IMR-90 (cell line): ENCODE data around the gene AP4B1. TPM values are rescaled to one million over a fixed set of nuclear protein-coding genes. Genes with fewer than 3 reads are reported as not detected.

Experiments used
- ATAC-seq: fragments of 200-7000 bp; cut with Tn5 transposase; 2 replicates; pipeline ENCODE4 v1.9.1; 2020; ENCODE audit warnings: low read depth, mild to moderate bottlenecking, moderate library complexity
- BruUV-seq: library from RNA; stranded (reverse); fragments of 400-500 nt; replicated peaks from 2 replicates; lab custom pipeline; 2021; lab: Mats Ljungman, UMichigan
- CTCF ChIA-PET: fragments of 300-600 bp; formaldehyde crosslinking; extraction: SDS; loops from one replicate; lab custom pipeline; 2021; ENCODE audit warnings: antibody characterized with exemption; lab: Yijun Ruan, JAX
- POLR2A ChIA-PET: fragments of 300-600 bp; sonication (Branson Sonifier 250); formaldehyde crosslinking; loops from one replicate; lab custom pipeline; 2022; ENCODE audit warnings: antibody characterized with exemption; ENCODE audit not compliant: unreplicated experiment; lab: Charles Lee
- DNase-seq: peaks from one replicate; pipeline ENCODE4 v3.0.0; 2013
- H2AFZ ChIP-seq: replicated peaks from 2 replicates; pipeline ENCODE3; 2013; ENCODE audit warnings: low read length, mild to moderate bottlenecking; ENCODE audit not compliant: poor library complexity
- H2AK5ac ChIP-seq: 2 replicates; pipeline ENCODE4 v1.6.1; 2013; ENCODE audit warnings: low read depth, low read length, inconsistent platforms
- H2AK9ac ChIP-seq: replicated peaks from 2 replicates; pipeline ENCODE3; 2013; ENCODE audit warnings: mild to moderate bottlenecking, low read depth, low read length, moderate library complexity; ENCODE audit not compliant: poor library complexity
- H2BK120ac ChIP-seq: 2 replicates; pipeline ENCODE4 v1.6.1; 2013; ENCODE audit warnings: low read depth, low read length, inconsistent platforms
- H2BK15ac ChIP-seq: 3 replicates; pipeline ENCODE4 v1.6.1; 2013; ENCODE audit warnings: low read depth, low read length, inconsistent platforms
- H2BK20ac ChIP-seq: 2 replicates; pipeline ENCODE4 v1.6.1; 2013; ENCODE audit warnings: low read depth, mild to moderate bottlenecking, inconsistent platforms, low read length, moderate library complexity
- H2BK5ac ChIP-seq: 2 replicates; pipeline ENCODE4 v1.6.1; 2013; ENCODE audit warnings: mild to moderate bottlenecking, low read depth, low read length, inconsistent platforms; ENCODE audit not compliant: poor library complexity, severe bottlenecking
- H3K14ac ChIP-seq: replicated peaks from 2 replicates; pipeline ENCODE4 v1.6.1; 2013; ENCODE audit warnings: low read depth, low read length, inconsistent platforms
- H3K18ac ChIP-seq: 2 replicates; pipeline ENCODE4 v1.6.1; 2013; ENCODE audit warnings: low read depth, low read length, control low read depth
- H3K23ac ChIP-seq: 2 replicates; pipeline ENCODE4 v1.6.1; 2013; ENCODE audit warnings: low read depth, low read length, inconsistent platforms
- H3K27ac ChIP-seq: 2 replicates; pipeline ENCODE4 v1.5.1; 2013; ENCODE audit warnings: mild to moderate bottlenecking, control low read depth, low read length; ENCODE audit not compliant: insufficient read depth
- H3K27me3 ChIP-seq: 2 replicates; pipeline ENCODE4 v1.6.1; 2013; ENCODE audit warnings: low read length; ENCODE audit not compliant: control insufficient read depth, insufficient read depth
- H3K36me3 ChIP-seq: 2 replicates; pipeline ENCODE4 v1.6.1; 2013; ENCODE audit warnings: low read length, mixed read lengths; ENCODE audit not compliant: control insufficient read depth, insufficient read depth
- H3K4ac ChIP-seq: 2 replicates; pipeline ENCODE4 v1.6.1; 2013; ENCODE audit warnings: low read depth, low read length, inconsistent platforms
- H3K4me1 ChIP-seq: 2 replicates; pipeline ENCODE4 v1.6.1; 2013; ENCODE audit warnings: low read length, mixed read lengths; ENCODE audit not compliant: control insufficient read depth, insufficient read depth
- H3K4me2 ChIP-seq: 2 replicates; pipeline ENCODE4 v1.6.1; 2013; ENCODE audit warnings: low read depth, mild to moderate bottlenecking, control low read depth, low read length, moderate library complexity
- H3K4me3 ChIP-seq: 2 replicates; pipeline ENCODE4 v1.5.1; 2013; ENCODE audit warnings: low read depth, mild to moderate bottlenecking, control low read depth, low read length, moderate library complexity; ENCODE audit not compliant: insufficient read depth
- H3K56ac ChIP-seq: 2 replicates; pipeline ENCODE4 v1.6.1; 2013; ENCODE audit warnings: low read length, inconsistent platforms; ENCODE audit not compliant: insufficient read depth; ENCODE audit errors: extremely low read depth
- H3K79me1 ChIP-seq, 2 experiments: 2 replicates each; pipeline ENCODE4 v1.6.1; 2013; ENCODE audit warnings: low read length in 2 of 2, inconsistent platforms in 1 of 2, low read depth in 1 of 2
- H3K9ac ChIP-seq: 2 replicates; pipeline ENCODE4 v1.6.1; 2013; ENCODE audit warnings: low read depth, low read length, control low read depth
- H3K9me1 ChIP-seq: 2 replicates; pipeline ENCODE4 v1.6.1; 2013; ENCODE audit warnings: low read length, inconsistent platforms; ENCODE audit not compliant: insufficient read depth
- H3K9me3 ChIP-seq: 2 replicates; pipeline ENCODE4 v1.6.1; 2013; ENCODE audit warnings: low read length; ENCODE audit not compliant: control insufficient read depth, insufficient read depth
- H4K20me1 ChIP-seq: 2 replicates; pipeline ENCODE4 v1.6.1; 2013; ENCODE audit warnings: low read length, inconsistent platforms; ENCODE audit not compliant: insufficient read depth
- H4K5ac ChIP-seq: 2 replicates; pipeline ENCODE4 v1.6.1; 2013; ENCODE audit warnings: mild to moderate bottlenecking, low read depth, low read length, control low read depth
- H4K8ac ChIP-seq, 2 experiments: 2 replicates each; pipeline ENCODE4 v1.6.1; 2013; ENCODE audit warnings: low read depth in 2 of 2, low read length in 2 of 2, control low read depth in 1 of 2, inconsistent platforms in 1 of 2
- H4K91ac ChIP-seq: 2 replicates; pipeline ENCODE4 v1.6.1; 2013; ENCODE audit warnings: low read depth, low read length, inconsistent platforms; ENCODE audit not compliant: insufficient read depth
- CHD1 ChIP-seq: IDR thresholded peaks from 2 replicates; pipeline ENCODE4 v1.6.1; 2012; ENCODE audit warnings: low read depth, low read length, improper control_type of control experiment
- ELK1 ChIP-seq: fragments of 150-350 bp; IDR thresholded peaks from 2 replicates; pipeline ENCODE4 v1.6.1; 2016; ENCODE audit warnings: low read depth, mild to moderate bottlenecking, low read length, moderate library complexity, borderline replicate concordance
- FOS ChIP-seq: fragments of 150-350 bp; IDR thresholded peaks from 2 replicates; pipeline ENCODE4 v1.6.1; 2016; ENCODE audit warnings: low read depth, low read length
- MAFK ChIP-seq: IDR thresholded peaks from 2 replicates; pipeline ENCODE4 v1.6.1; 2012; ENCODE audit warnings: low read depth, low read length, improper control_type of control experiment
- MAZ ChIP-seq: IDR thresholded peaks from 2 replicates; pipeline ENCODE4 v1.6.1; 2012; ENCODE audit warnings: low read depth, mild to moderate bottlenecking, low read length, improper control_type of control experiment, moderate library complexity, borderline replicate concordance
- POLR2A ChIP-seq: IDR thresholded peaks from 2 replicates; pipeline ENCODE4 v1.6.1; 2012; ENCODE audit warnings: mild to moderate bottlenecking, low read depth, low read length
- RAD21 ChIP-seq: IDR thresholded peaks from 2 replicates; pipeline ENCODE4 v1.6.1; 2012; ENCODE audit warnings: low read length, improper control_type of control experiment
- RCOR1 ChIP-seq: IDR thresholded peaks from 2 replicates; pipeline ENCODE4 v1.6.1; 2012; ENCODE audit warnings: mild to moderate bottlenecking, low read length, improper control_type of control experiment; ENCODE audit not compliant: insufficient replicate concordance
- RFX5 ChIP-seq: IDR thresholded peaks from 2 replicates; pipeline ENCODE4 v1.8.0; 2012; ENCODE audit warnings: low read depth, mild to moderate bottlenecking, low read length, moderate library complexity
- USF2 ChIP-seq: fragments of 150-350 bp; IDR thresholded peaks from 2 replicates; pipeline ENCODE4 v1.6.1; 2017; ENCODE audit warnings: mild to moderate bottlenecking, antibody characterized with exemption, low read length, low read depth
- WGBS, 2 experiments: methylation state at CpG; one replicate each; pipeline versions ENCODE4 v1.1.5 to v1.1.7; 2013; ENCODE audit warnings: missing lambda C conversion rate in 2 of 2; ENCODE audit not compliant: insufficient read length in 1 of 2; ENCODE audit errors: extremely low coverage in 2 of 2; 5-methylcytosine and 5-hydroxymethylcytosine counted together
- dilution Hi-C: fragments of 300-500 bp; cut with HindIII; formaldehyde crosslinking; loops from one replicate; pipeline ENCODE4 v1.14.3; 2018; ENCODE audit warnings: low sequenced_read_pairs; ENCODE audit not compliant: unreplicated experiment
- in situ Hi-C: fragments of 300-500 bp; cut with MboI; formaldehyde crosslinking; loops from 3 replicates; pipeline ENCODE4 v1.14.3; 2019; ENCODE audit warnings: low sequenced_read_pairs, inconsistent platforms, mixed read lengths
- intact Hi-C: fragments of 100-400 bp; cut with micrococcal nuclease; formaldehyde crosslinking; loops from 2 replicates; pipeline ENCODE4 v1.10.0; 2022
- polyA plus RNA-seq, 3 experiments: library from polyadenylated mRNA; depleted of rRNA; stranded (reverse); fragments of >200 nt; gene quantifications; 2 replicates each; pipeline ENCODE4 v1.2.3, GENCODE V29; 2012; ENCODE audit warnings: low replicate concordance in 1 of 3
- total RNA-seq: library from RNA; depleted of rRNA; stranded (reverse); fragments of >200 nt; gene quantifications from 2 replicates; pipeline ENCODE4 v1.2.3, GENCODE V29; 2012
- TF ChIP-seq, protein P1 (sequence below): conservative IDR thresholded peaks from 2 replicates; pipeline ENCODE4 v1.5.1; 2012; ENCODE audit warnings: mild to moderate bottlenecking, low read depth, low read length, improper control_type of control experiment

AP4B1 gene
- total and polyA plus RNA-seq, 2 of the 4 experiments (the other 2 are of a cell fraction), result 15.6 to 18.1 TPM

DNA sequence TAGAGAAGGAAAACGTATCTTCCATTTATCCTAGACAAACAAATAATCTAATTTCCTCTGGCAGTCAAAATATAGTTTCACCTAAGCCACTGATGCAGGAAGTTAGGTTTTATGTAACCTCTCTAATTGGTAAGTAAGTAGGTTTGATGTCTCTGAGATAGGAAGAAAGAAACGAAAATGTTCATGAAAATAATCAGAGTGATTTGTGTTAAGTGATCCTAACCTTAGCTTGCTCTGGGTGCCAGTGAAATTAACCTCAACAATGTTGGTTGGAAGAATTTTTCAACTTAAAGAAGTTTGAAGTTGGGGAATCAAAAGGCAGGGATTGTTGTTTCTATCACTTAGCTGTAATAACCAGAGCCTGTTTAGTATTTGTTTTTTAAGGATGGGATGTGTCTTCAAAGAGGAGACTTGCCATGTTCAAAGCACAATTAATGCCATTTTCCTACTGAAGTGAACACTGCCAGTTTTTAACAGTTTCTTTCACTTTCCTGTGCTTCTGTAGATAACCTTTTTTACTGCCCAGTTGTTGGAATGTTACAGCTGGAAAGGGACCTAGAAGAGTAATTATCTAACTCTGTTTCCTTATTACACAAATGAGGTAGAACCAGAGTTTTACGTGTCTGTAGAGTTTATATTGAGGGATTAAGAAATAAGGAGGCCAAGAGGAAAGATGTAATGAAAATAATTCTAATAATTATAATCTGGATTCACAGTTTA is 42.9 kb upstream of the AP4B1 start:
- Histone ChIP-seq H4K5ac (peak overlapping the region; percentile 11; the same call in 1 of the 2 replicates), H3K9ac (no peak overlapping the region), H2BK15ac (no peak overlapping the region), H3K4me1 (peaks cover 7% of the 10 kb centered on the region), H2AK9ac (no peak overlapping the region), H3K56ac (no peak overlapping the region), H2BK20ac (no peak overlapping the region), H2AFZ (no peak overlapping the region), H4K20me1 (peaks cover 14% of the 10 kb centered on the region; the same call in 1 of the 2 replicates), H3K14ac (peak overlapping the region; percentile 24; the same call in 1 of the 2 replicates), H3K18ac (no peak overlapping the region), H3K23ac (peak overlapping the region; percentile 37; the same call in 1 of the 2 replicates), H3K27ac (no peak overlapping the region), H4K8ac (no peak overlapping the region), H3K4ac (no peak overlapping the region), H2BK120ac (no peak overlapping the region), H3K27me3 (no peaks in the 10 kb centered on the region), H2AK5ac (no peak overlapping the region), H4K91ac (no peak overlapping the region), H2BK5ac (no peak overlapping the region), H3K9me3 (no peaks in the 10 kb centered on the region), H3K36me3 (peaks cover 6% of the 10 kb centered on the region; the same call in 1 of the 2 replicates), H3K4me3 (no peak overlapping the region), H3K9me1 (peaks cover 3% of the 10 kb centered on the region; the same call in 1 of the 2 replicates), H3K4me2 (no peak overlapping the region), H3K79me1 (peaks cover 29 to 53% of the 10 kb centered on the region in 2 experiments)
- DNase-seq (no peak), ATAC-seq (no peak; the same call in 1 of the 2 replicates)
- no CpG with 5 or more reads among the region's 3 CpGs for WGBS, 2 experiments
- CTCF ChIA-PET, result interaction anchor here (1.2 to 1.5 kb wide), 2 partner anchors 10 to 11 kb away, joined by 3 to 5 read pairs; no protein-coding TSS in a partner anchor
- TF ChIP-seq RAD21 (no peak), MAZ (no peak), ELK1 (no peak), RCOR1 (no peak), USF2 (no peak), FOS (no peak), RFX5 (no peak), POLR2A (no peak), MAFK (no peak), CHD1 (no peak)
- TF ChIP-seq, protein P1, sequence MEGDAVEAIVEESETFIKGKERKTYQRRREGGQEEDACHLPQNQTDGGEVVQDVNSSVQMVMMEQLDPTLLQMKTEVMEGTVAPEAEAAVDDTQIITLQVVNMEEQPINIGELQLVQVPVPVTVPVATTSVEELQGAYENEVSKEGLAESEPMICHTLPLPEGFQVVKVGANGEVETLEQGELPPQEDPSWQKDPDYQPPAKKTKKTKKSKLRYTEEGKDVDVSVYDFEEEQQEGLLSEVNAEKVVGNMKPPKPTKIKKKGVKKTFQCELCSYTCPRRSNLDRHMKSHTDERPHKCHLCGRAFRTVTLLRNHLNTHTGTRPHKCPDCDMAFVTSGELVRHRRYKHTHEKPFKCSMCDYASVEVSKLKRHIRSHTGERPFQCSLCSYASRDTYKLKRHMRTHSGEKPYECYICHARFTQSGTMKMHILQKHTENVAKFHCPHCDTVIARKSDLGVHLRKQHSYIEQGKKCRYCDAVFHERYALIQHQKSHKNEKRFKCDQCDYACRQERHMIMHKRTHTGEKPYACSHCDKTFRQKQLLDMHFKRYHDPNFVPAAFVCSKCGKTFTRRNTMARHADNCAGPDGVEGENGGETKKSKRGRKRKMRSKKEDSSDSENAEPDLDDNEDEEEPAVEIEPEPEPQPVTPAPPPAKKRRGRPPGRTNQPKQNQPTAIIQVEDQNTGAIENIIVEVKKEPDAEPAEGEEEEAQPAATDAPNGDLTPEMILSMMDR, result no peak
- intact Hi-C loops (loop anchor here (5.0 kb wide), 1 partner anchor 110 kb away; no protein-coding TSS in a partner anchor), dilution Hi-C loops (no loop called here), in situ Hi-C loops (no loop called here)
- POLR2A ChIA-PET, result no interaction called here
- no TSS peak for BruUV-seq
